ENCODE measurements around the gene RIOK3. TPM values are rescaled to one million over a fixed set of nuclear protein-coding genes. Genes with fewer than 3 reads are reported as not detected.

RIOK3 gene
- total RNA-seq, 2 donors from 2014 or later, result 51.3 to 59.0 TPM

- H3K27me3 ChIP-seq (replicated peaks; ENCODE audit: insufficient read depth), result no peaks in the 10 kb centered on the region
- ATAC-seq (ENCODE audit: insufficient number of reproducible peaks, low FRiP score, low read depth), result no peak
- H3K4me1 ChIP-seq (ENCODE audit: control insufficient read depth in 1 of 2, low read depth in 2 of 2), result peaks cover 10 to 18% of the 10 kb centered on the region in 2 donors
- H3K9me3 ChIP-seq, result no peaks in the 10 kb centered on the region
- no peak for TF ChIP-seq CTCF (IDR thresholded peaks at IDR 0.05)
- H3K36me3 ChIP-seq, result no peaks in the 10 kb centered on the region
- no peak overlapping the region for H3K27ac ChIP-seq
- no peak overlapping the region for H3K4me3 ChIP-seq
- DNase-seq (ENCODE audit: low spot score), result no peak
Observed at GRCh38 chr18:23495723-23496440, 42.8 kb downstream of the RIOK3 start.

GRCh38 chr18:23498117-23498516 is 45.0 kb downstream of the RIOK3 start:
- Histone ChIP-seq H3K4me3 (no peak overlapping the region), H3K9me3 (no peaks in the 10 kb centered on the region), H3K27ac (no peak overlapping the region), H3K36me3 (no peaks in the 10 kb centered on the region), H3K4me1 (ENCODE audit: control insufficient read depth in 1 of 2, low read depth in 2 of 2) (peaks cover 12 to 25% of the 10 kb centered on the region in 2 donors), H3K27me3 (replicated peaks; ENCODE audit: insufficient read depth) (no peaks in the 10 kb centered on the region)
- no peak for TF ChIP-seq CTCF (IDR thresholded peaks at IDR 0.05)
- ATAC-seq (ENCODE audit: insufficient number of reproducible peaks, low FRiP score, low read depth) (no peak), DNase-seq (ENCODE audit: low spot score) (no peak)

- H3K27me3 ChIP-seq (replicated peaks; ENCODE audit: insufficient read depth), result no peaks in the 10 kb centered on the region
- no peaks in the 10 kb centered on the region for H3K36me3 ChIP-seq
- H3K27ac ChIP-seq, result peak overlapping the region; percentile 10 to 70
- DNase-seq (ENCODE audit: low spot score) (no peak), ATAC-seq (ENCODE audit: insufficient number of reproducible peaks, low FRiP score, low read depth) (no peak)
- peak overlapping the region; percentile 41 for H3K4me3 ChIP-seq
- H3K9me3 ChIP-seq, result no peaks in the 10 kb centered on the region
- peak; percentile 67 for TF ChIP-seq CTCF (IDR thresholded peaks at IDR 0.05)
- H3K4me1 ChIP-seq (ENCODE audit: control insufficient read depth in 1 of 2, low read depth in 2 of 2), result peaks cover 12 to 25% of the 10 kb centered on the region in 2 donors
Observed at GRCh38 chr18:23498877-23499276, 45.8 kb downstream of the RIOK3 start.

- H3K9me3 ChIP-seq, result no peaks in the 10 kb centered on the region
- no peaks in the 10 kb centered on the region for H3K36me3 ChIP-seq
- H3K27me3 ChIP-seq (replicated peaks; ENCODE audit: insufficient read depth), result no peaks in the 10 kb centered on the region
- H3K4me3 ChIP-seq, result peak overlapping the region; percentile 41
- ATAC-seq (ENCODE audit: insufficient number of reproducible peaks, low FRiP score, low read depth) (no peak), DNase-seq (ENCODE audit: low spot score) (no peak)
- H3K27ac ChIP-seq, result peak overlapping the region; percentile 43 to 70
- peaks cover 12 to 27% of the 10 kb centered on the region in 2 donors for H3K4me1 ChIP-seq (ENCODE audit: control insufficient read depth in 1 of 2, low read depth in 2 of 2)
- TF ChIP-seq CTCF (IDR thresholded peaks at IDR 0.05), result no peak
Observed at GRCh38 chr18:23499291-23499781, 46.2 kb downstream of the RIOK3 start.

GRCh38 chr18:23501626-23502025 is 48.5 kb downstream of the RIOK3 start:
- H3K27me3 ChIP-seq (replicated peaks; ENCODE audit: insufficient read depth), result no peaks in the 10 kb centered on the region
- no peak overlapping the region for H3K4me3 ChIP-seq
- no peak overlapping the region for H3K27ac ChIP-seq
- H3K36me3 ChIP-seq, result no peaks in the 10 kb centered on the region
- ATAC-seq (ENCODE audit: insufficient number of reproducible peaks, low FRiP score, low read depth) (no peak), DNase-seq (ENCODE audit: low spot score) (no peak)
- TF ChIP-seq CTCF (IDR thresholded peaks at IDR 0.05), result no peak
- no peaks in the 10 kb centered on the region for H3K9me3 ChIP-seq
- H3K4me1 ChIP-seq (ENCODE audit: control insufficient read depth in 1 of 2, low read depth in 2 of 2), result peaks cover 16 to 43% of the 10 kb centered on the region in 2 donors
